HEK293T (cell line): ENCODE measurements around the gene TWNK.

ENCODE experiments used
- CTBP1 ChIP-seq: fragments of 450-650 bp; IDR thresholded peaks from 2 replicates; pipeline ENCODE4 v1.6.1; 2016; ENCODE audit warnings: borderline replicate concordance
- ELF4 ChIP-seq: fragments of 450-650 bp; IDR thresholded peaks from 2 replicates; pipeline ENCODE4 v1.6.1; 2017; ENCODE audit warnings: antibody characterized with exemption
- FOXK2 ChIP-seq: fragments of 450-650 bp; IDR thresholded peaks from 2 replicates; pipeline ENCODE4 v1.6.1; 2016; ENCODE audit warnings: mild to moderate bottlenecking
- FOXM1 ChIP-seq: fragments of 450-650 bp; IDR thresholded peaks from 2 replicates; pipeline ENCODE4 v1.6.1; 2017; ENCODE audit warnings: mild to moderate bottlenecking, borderline replicate concordance
- L3MBTL2 ChIP-seq: fragments of 450-650 bp; conservative IDR thresholded peaks from 2 replicates; pipeline ENCODE4 v1.6.1; 2016; ENCODE audit warnings: mild to moderate bottlenecking
- LEF1 ChIP-seq: fragments of 450-650 bp; IDR thresholded peaks from 2 replicates; pipeline ENCODE4 v1.6.1; 2017; ENCODE audit warnings: mild to moderate bottlenecking, borderline replicate concordance
- NFRKB ChIP-seq: fragments of 450-650 bp; IDR thresholded peaks from 2 replicates; pipeline ENCODE4 v1.6.1; 2016; ENCODE audit warnings: mild to moderate bottlenecking, moderate library complexity
- SUZ12 ChIP-seq: fragments of 450-650 bp; IDR thresholded peaks from 2 replicates; pipeline ENCODE4 v1.6.1; 2016; ENCODE audit warnings: mild to moderate bottlenecking

DNA sequence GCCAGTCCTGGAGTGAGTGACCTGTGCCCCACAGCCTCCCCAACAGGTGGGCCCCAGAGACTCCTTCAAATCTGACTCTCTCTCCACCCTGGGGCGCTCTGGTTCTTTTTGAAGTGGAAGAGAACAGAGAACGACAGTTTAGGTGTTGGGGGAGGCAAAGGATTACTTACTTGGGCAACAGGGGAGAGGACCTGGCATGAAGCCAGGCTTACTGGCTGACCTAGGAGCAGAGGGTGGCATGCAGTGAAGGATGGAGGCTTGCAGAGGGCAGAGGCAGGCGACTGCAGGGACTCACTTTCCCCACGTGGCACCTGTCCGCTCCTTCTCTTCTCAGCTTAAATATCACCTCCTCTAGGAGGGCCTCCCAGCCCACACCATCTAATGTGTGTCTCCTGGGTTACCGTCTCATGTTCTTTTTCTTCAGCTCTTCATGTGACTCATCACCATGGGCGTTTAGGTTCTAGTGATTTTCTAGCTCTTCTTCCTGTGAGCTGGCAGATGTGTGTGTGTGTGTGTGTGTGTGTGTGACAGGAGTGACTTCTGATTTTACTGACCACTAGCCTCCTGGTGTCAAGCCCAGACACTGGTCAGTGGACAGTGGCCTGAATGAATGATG lies 27.7 kb downstream of the TWNK start:
- TF ChIP-seq SUZ12 (no peak), LEF1 (no peak), L3MBTL2 (no peak), CTBP1 (no peak), ELF4 (no peak), FOXK2 (no peak), FOXM1 (no peak), NFRKB (no peak)
